Progenitor cell of endocrine pancreas (in vitro differentiated cells): ENCODE results near the gene C16orf96. TPM values are rescaled to one million over a fixed set of nuclear protein-coding genes. Genes with fewer than 3 reads are reported as not detected.

Experiments used
- DNase-seq: peaks from one replicate; pipeline ENCODE4 v3.0.0; 2021; ENCODE audit warnings: low spot score; ENCODE audit not compliant: unreplicated experiment
- H3K27ac Mint-ChIP-seq: 2 replicates; pipeline ENCODE4 v1.8.0; 2021; ENCODE audit warnings: mild to moderate bottlenecking, moderate library complexity, mixed read lengths
- H3K27me3 Mint-ChIP-seq: 2 replicates; pipeline ENCODE4 v1.8.0; 2021; ENCODE audit warnings: mixed read lengths
- H3K36me3 Mint-ChIP-seq: 2 replicates; pipeline ENCODE4 v1.8.0; 2022; ENCODE audit warnings: mixed read lengths; ENCODE audit not compliant: insufficient read depth
- H3K4me1 Mint-ChIP-seq: 2 replicates; pipeline ENCODE4 v1.8.0; 2021; ENCODE audit warnings: low read depth, mixed read lengths
- H3K4me3 Mint-ChIP-seq: 2 replicates; pipeline ENCODE4 v1.8.0; 2021; ENCODE audit warnings: low read depth, mild to moderate bottlenecking, moderate library complexity, mixed read lengths
- H3K9me3 Mint-ChIP-seq: 2 replicates; pipeline ENCODE4 v1.8.0; 2021; ENCODE audit warnings: low read depth, mixed read lengths
- CTCF ChIP-seq: fragments of 200-600 bp; sonication (generic); IDR thresholded peaks from one replicate; pipeline ENCODE4 v1.5.0; 2021; ENCODE audit warnings: antibody characterized with exemption, mild to moderate bottlenecking; ENCODE audit not compliant: unreplicated experiment
- total RNA-seq: library from RNA; stranded (reverse); gene quantifications from 2 replicates; pipeline ENCODE4 v1.2.1, GENCODE V29; 2021

The C16orf96 gene
- total RNA-seq, 1 donor from 2014 or later, result 1.7 TPM

- Mint-ChIP-seq H3K27me3 (no peaks in the 10 kb centered on the region), H3K9me3 (no peaks in the 10 kb centered on the region), H3K27ac (no peak overlapping the region), H3K36me3 (peaks cover 10% of the 10 kb centered on the region), H3K4me3 (no peak overlapping the region), H3K4me1 (no peaks in the 10 kb centered on the region)
- no peak for DNase-seq
- no peak for TF ChIP-seq CTCF
Observed at GRCh38 chr16:4641306-4641687, 85.2 kb downstream of the C16orf96 start.

- no peak overlapping the region for H3K27ac Mint-ChIP-seq
- no peaks in the 10 kb centered on the region for H3K4me1 Mint-ChIP-seq
- no peaks in the 10 kb centered on the region for H3K27me3 Mint-ChIP-seq
- H3K4me3 Mint-ChIP-seq, result no peak overlapping the region
- H3K36me3 Mint-ChIP-seq, result peaks cover 10% of the 10 kb centered on the region
- no peak for DNase-seq
- TF ChIP-seq CTCF, result no peak
- no peaks in the 10 kb centered on the region for H3K9me3 Mint-ChIP-seq
Observed at GRCh38 chr16:4641895-4642294, 85.8 kb downstream of the C16orf96 start.

GRCh38 chr16:4646773-4647643 lies 90.9 kb downstream of the C16orf96 start:
- peaks cover 16% of the 10 kb centered on the region for H3K36me3 Mint-ChIP-seq
- TF ChIP-seq CTCF, result no peak
- no peak overlapping the region for H3K27ac Mint-ChIP-seq
- H3K4me3 Mint-ChIP-seq, result no peak overlapping the region
- H3K9me3 Mint-ChIP-seq, result no peaks in the 10 kb centered on the region
- H3K27me3 Mint-ChIP-seq, result no peaks in the 10 kb centered on the region
- H3K4me1 Mint-ChIP-seq, result no peaks in the 10 kb centered on the region
- DNase-seq, result no peak

- no peaks in the 10 kb centered on the region for H3K9me3 Mint-ChIP-seq
- H3K27ac Mint-ChIP-seq, result no peak overlapping the region
- DNase-seq, result no peak
- no peak for TF ChIP-seq CTCF
- no peaks in the 10 kb centered on the region for H3K4me1 Mint-ChIP-seq
- no peaks in the 10 kb centered on the region for H3K27me3 Mint-ChIP-seq
- peaks cover 16% of the 10 kb centered on the region for H3K36me3 Mint-ChIP-seq
- H3K4me3 Mint-ChIP-seq, result no peak overlapping the region
Observed at GRCh38 chr16:4647644-4647980, 91.5 kb downstream of the C16orf96 start.

GRCh38 chr16:4648917-4649316 lies 92.8 kb downstream of the C16orf96 start:
- H3K27me3 Mint-ChIP-seq, result no peaks in the 10 kb centered on the region
- TF ChIP-seq CTCF, result no peak
- DNase-seq, result no peak
- H3K4me3 Mint-ChIP-seq, result no peak overlapping the region
- H3K9me3 Mint-ChIP-seq, result no peaks in the 10 kb centered on the region
- H3K27ac Mint-ChIP-seq, result peak overlapping the region; percentile 48
- H3K36me3 Mint-ChIP-seq, result peaks cover 20% of the 10 kb centered on the region
- H3K4me1 Mint-ChIP-seq, result peaks cover 8% of the 10 kb centered on the region
